Glomerular visceral epithelial cell (primary cell): Measurements from ENCODE around the gene PTPRB.

Experiments used
- DNase-seq: peaks from one replicate; pipeline ENCODE4 v3.0.0-alpha.2; 2016; ENCODE audit errors: extremely low spot score

PTPRB gene

DNA sequence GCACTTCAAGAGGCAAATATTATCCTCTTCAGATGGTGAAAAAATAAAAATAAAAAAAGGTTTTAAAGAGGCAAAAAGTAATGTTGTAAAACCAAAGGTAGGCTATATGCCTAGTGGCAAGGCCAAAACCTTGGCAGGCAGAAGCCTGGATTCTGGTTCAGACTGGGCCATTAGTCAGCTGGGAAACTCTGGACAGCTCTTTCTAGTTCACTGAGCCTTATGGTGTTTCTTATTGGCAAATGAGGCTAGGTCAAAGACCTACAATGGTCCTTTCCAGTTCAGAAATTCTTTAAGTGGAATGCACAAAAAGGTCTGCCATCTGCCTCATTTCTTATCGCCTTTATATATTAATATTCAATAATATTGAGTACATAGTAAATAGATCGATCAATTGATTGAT, 44.6 kb downstream of the PTPRB start:
- no peak for DNase-seq

DNA sequence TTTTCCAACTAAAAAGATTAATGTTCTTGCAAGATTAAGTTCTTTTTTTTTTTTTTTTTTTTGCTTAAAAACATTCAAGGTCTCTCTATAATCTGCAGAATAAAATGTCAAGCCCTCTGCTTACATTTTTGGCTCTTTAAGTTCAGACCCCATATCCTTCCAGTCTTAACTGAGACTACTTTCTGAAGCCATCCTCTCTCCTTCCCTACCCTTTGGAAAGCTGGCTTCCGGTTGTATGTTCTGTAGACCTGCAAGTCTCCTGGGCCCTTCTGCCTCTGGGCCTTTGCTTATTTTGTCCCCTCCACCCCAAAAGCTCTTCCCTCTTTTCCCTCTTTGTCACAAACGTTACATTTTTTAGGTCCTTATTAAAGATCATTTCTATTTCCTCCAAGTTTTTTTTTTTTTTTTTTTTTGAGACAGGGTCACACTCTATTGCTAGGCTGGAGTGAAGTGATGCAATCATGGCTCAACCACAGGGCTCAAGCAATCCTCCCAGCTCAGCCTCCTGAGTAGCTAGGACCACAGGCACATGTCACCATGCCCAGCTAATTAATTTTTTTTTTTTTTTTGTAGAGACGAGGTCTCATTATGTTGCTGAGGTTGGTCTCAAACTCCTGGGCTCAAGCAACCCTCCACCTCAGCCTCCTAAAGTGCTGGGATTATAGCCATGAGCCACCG, 46.5 kb downstream of the PTPRB start:
- DNase-seq: no peak

DNA sequence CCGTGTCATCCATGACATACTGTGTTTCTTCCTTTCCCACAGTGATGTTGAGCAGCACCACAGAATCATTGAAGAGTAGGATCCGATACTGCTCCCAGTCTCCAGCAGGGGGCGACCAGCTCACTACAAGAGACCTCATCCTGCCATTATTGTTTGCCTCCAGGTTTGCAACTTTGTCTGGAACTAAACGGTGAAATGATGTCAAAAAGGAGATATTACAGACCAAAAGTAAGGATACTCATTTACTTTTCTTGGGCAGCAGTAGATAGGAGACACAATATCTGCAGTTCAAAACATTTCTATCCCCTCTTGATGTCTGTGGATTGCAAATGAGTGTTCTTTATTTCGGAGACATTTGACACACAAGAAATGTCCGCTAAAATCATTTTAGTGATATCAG, 47.2 kb downstream of the PTPRB start:
- peak; percentile 74 for DNase-seq

DNA sequence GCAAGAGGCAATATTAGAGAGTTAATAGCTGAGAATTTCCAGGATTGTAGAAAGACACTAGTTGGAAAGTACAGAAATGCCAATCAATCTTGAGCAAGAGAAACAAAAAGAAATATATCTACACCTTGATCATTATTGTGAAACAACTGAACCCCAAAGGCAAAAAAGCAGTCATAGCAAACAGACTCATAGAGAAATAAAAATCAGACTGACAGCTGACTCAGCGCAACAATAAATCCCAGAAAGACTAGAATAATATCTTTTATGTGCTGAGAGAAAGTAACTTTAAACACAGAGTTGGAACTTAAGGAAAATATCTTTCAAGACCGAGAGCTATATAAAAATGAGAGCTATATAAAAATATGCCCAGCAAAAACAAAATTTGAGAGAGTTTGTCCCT, 52.9 kb downstream of the PTPRB start:
- no peak for DNase-seq

DNA sequence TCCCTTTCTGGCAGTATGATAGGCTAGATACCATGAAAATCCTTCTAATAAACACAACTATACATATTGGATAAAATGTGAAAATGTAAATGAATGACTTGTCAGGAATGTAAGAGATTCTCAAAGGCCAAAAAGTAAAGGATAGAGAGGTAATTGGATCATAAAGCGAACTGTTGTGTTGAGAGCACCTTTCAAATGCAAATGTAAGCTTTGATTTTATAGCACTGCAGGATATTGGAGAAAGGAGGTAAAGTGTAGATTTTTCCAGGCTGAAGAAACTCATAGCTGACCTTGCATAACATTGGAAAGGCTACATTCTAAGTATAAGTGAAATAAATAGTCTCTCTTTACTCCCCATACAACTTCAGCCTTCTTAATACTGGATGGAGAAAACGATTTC, 54.0 kb downstream of the PTPRB start:
- no peak for DNase-seq

DNA sequence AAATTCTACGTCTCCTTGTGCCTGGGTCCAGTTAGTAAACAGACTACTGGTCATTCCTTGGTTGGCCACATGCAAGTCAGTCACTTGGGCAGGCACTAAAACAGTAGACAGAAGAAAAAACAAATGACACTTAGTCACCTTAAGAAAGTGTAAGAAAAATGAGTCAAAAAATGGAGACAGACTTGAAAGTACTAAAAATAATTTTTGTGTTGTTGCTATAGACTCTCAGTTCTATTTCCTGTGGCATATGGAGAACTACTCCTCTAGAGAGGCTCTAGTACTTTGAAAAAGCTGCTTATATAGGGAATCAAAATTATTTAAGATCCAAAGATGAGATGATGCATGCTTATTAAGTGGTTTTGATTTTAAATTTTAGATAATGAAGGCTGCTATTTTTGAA, 56.0 kb downstream of the PTPRB start:
- no peak for DNase-seq

DNA sequence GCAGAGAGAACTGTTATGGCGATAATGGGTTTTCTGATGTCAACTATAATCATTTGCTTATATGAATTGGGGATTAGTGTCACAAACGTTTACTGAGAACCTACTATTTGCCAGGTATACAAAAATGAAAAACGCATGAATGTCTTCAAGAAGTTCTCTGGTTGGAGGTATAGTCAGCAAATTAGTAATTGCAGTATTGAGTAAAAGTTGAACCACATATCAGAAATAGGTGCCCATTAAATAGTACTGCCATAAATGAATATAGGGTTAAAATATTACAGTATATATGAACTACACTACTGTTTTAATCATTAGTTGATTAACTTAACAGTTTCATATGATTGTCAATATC, 60.0 kb downstream of the PTPRB start:
- DNase-seq: no peak

DNA sequence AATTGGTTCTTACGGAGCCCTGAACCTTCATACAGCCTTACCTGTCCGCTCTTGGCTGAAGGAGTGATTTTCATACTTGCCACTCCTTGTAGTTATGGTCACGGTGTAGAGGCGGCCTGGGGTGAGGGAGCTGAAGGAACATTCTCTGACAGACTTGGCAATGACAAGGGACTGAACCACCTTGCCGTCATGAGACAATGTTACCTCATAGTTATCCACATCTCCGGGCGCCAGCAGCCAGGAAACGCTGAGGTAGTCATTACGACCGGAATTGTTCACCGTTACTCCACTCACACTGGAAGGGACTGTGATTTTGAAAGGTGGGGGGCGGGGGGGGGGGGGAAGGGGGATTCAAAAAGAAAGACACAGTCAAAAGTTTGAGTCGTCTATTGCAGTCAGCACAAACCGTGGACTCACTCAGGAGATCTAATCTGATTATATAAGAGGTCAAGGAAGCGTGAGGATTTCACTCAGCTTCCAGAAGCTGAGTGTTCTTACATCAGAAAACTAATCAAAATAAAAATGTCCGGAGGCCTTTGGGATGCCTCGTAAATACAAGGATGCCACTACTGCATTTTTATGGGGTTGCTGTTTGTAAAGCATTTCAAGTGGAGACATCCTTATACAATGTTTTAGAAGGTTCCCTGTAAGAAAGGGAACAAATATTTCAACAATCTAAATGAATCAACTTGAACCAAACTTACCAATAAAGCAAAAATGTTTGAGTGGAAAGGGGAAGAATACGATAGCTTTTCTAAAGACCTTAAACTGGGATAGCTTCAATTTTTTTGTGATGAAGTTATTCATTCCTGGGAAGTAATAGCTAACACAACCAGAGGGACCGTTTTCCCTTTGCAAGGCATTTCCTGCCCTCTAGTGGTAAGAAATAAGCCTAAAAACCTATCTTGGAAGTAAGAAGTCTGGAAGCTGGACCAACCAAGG, 60.6 kb downstream of the PTPRB start:
- peak; percentile 59 for DNase-seq

DNA sequence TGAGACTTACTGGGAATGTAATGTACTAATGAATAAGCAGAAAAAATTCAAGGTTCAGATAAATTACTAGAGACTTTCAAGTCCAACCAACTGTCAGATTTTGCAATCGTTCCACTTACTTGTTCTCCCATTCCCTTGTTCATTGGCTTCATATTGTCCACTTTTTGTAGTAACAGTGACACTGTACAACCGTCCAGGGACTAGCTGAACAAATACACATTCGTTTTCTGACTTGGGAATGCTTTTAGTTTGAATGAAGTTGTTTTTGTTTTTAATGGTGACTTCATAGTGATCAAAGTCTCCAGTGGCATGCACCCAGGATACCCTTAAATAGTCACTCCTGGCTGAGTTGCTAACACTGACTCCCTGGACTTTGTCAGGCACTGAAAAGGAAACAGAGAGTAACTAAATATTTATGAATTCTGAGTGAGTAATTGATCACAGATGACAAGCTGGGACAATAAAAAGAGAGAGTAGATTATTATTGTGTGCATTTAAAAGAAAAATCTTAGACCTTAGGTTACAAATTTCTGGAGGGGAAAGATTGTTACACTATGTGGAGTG, 65.4 kb downstream of the PTPRB start:
- no peak for DNase-seq

DNA sequence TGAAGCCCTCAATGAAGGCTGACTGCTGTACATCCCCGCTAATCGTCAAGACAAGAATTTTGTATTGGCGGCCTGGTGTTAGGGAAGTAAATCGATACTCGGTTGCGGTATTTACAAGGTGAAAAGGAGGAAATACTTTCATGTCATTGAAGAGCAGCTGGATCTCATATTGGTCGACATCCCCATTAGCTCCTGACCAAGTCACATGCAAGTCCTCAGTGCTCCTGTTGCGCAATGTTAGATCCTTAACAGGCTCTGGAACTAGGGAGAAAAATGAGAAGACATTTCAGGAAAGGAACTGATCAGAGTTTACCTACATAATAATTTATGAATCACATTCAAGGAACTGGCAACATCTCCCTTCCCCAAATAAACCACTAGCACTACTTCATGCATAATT, 66.2 kb downstream of the PTPRB start:
- no peak for DNase-seq

DNA sequence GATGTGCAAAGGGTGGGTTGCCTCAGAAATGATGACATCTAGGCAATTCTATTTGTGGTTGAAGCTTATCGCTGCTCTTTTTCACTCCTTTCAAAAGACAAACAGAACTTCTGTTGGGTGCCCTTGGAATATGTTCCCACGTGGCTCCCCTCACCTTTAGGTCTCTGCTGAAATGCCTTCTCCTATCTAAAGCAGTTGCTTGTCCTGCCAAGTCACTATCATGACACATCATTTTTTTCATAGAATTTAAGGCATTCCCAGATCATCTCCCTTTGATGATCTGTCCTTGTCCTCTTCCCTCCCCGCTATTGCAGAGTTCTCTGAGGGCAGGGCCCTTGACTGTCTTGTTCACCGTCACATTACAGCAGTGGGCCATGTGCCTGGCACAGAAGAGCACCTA, 75.7 kb downstream of the PTPRB start:
- no peak for DNase-seq

DNA sequence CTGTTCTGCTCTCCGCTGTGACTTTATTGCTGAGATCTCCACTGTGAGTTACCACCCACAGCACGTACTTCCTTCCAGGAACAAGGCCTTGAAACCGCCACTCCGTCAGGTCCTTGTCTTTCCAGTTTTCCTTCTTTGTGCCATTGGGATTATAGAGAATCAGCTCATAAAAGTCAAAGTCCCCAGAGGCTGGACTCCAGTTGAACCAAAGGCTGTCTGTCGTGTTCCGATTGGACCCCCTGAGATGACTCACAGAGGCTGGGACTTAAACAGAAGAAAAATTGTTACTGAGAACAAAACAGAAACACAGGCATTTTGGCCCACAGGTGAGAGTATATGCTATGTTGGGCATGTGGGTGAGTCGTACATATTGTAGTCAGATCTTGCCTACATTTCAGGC, 76.6 kb downstream of the PTPRB start:
- DNase-seq: no peak

DNA sequence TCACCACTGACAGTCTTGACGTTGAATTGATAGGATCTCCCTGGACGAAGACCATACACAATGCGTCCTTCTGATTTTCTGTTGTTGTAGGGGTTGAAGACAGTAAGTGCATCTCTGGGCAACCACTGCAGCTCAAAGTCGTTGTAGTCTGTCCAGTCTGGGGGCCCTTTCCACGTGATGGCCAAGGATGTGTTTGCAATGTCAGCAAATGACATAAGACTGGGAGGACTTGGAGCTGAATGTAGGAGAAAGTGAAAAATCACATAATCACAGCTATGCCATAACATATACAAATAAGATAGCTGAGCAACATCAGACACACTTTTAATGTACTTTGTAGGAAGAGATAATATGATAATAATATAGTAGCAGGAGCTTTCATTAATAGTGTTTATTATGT, 77.8 kb downstream of the PTPRB start:
- DNase-seq: no peak

DNA sequence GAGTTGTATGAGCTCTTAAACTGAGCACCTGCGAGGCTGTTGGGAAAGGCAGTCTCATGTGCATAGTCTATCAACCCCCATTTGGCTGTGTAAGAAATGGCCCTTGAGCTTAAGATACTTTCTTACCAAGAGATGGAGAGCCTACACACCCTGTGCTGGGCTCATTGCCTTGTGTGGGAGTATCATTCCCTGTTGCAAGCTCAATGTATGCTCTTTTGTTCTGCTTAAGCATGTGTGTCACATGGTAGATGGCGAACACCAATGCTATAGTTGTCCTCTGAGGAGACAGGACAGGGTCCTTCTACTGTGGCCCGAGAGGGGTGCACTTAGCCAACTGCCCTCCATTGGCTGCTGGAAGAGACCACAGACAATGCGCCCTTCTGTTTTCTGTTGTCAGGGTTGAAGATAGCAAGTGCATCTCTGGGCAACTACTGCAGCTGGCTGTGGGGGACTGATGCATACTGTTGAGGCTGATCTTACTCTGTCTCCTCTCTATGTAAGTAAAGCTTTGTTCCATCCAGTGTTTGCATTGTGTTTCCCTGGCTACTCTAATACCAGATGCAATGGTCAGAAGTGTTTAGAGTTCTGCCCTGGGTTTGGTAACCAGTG, 79.5 kb downstream of the PTPRB start:
- no peak for DNase-seq

DNA sequence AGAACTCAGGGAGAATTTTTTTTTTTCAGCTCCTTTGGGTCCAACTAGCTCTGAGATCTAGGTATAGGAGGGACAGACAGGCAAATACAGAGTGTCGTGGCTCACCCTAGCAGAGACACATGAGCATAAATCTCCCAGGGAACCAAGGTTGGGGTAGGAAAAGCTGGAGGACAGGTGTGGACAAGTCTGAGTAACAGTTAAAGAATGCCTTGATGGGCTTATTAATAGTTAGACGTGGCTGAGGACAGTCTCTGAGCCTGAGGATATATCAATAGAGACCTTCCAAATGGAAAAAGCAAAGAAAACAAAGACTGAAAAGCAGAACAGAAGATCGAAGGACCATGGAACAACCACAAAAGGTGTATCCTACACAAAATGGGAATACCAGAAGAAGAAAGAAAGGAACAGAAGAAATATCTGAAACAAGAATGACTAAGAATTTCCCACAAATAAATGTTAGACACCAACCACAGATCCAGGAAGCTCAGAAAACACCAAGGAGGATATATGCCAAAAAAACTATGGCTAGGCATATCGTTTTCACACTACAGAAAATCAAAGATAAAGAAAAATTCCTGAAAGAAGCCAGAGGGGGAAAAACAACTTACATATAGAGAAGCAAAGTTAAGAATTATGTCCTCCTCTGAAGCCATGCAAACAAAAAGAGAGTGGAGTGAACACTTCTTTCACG, 80.9 kb downstream of the PTPRB start:
- no peak for DNase-seq

DNA sequence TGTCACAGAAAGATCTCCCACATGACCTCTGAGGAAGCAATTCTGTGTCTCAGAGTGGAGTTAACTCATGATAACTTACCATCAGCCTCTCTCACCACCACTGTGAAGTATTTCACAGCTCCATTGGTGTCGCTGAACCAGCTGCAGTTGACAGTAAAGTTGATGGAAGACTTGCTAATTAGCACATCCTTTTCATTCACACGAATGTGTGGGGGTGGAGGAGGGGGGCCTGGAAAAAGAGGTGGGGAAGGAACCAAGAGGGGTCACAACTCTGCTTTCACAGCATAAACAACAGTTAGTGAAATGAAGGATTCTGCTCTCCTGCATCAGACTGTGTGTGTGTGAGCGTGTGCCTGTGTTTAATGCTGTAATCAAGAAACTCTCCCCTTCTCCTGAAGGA, 82.1 kb downstream of the PTPRB start:
- no peak for DNase-seq

DNA sequence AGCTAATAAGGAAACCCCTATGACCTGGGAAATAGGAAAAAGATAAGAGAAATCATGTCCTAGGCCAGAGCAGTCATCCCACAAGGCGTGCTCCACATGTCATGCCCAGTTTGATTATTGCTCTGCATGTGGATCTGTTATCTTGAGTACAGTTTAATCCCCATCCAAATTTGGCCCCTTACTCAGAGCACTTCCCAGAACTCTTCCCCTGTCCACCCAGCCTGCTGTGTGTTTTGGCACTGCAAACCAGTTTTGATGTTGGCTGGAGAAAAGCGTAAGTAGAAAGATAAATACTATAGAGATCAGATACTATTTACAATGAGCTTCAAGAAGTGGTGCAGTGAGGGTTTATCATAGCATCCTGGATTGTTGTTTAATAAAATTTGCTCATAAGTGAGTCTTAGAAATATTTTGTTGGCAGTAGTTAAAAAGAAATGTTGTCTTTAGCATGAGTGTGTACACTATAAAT, 83.8 kb downstream of the PTPRB start:
- DNase-seq: no peak

DNA sequence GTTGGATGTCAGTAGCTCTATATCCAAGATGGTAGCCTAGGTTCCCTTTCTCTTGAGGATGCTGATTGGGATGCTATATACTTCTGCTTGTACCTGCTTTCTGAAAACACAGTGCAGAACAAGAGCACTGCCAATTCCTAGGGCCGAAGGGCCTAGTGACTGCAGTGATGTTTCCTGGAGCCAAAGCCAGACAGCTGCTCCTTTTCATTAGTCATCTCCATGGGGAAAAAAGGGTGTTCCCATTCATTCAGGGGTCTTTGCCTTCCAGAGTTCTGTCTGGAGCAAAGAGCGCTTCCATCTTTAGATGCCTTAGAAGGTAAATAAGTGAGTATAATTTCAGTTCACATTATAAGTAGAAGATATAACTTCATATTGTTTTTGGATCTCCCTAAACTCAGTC, 85.5 kb downstream of the PTPRB start:
- DNase-seq: no peak

DNA sequence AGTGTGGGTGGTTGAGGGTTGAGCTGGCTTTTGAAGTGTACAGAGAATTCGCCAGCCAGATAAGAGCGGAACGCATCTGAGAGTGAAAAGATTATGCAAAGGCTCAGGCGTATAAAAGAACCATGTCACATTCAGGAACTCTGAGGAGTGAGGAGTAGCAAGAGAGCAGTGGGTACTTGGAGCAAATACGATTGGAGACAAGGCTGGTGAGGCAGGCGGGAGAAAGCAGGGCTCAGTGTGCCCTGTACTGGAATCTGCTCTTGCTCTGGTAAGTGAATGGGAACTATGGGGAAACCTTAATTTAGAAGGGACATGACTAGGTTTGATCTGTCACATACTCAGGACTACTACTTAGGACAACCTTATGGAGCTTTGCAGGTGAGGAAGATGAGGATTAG, 87.0 kb downstream of the PTPRB start:
- DNase-seq: no peak

DNA sequence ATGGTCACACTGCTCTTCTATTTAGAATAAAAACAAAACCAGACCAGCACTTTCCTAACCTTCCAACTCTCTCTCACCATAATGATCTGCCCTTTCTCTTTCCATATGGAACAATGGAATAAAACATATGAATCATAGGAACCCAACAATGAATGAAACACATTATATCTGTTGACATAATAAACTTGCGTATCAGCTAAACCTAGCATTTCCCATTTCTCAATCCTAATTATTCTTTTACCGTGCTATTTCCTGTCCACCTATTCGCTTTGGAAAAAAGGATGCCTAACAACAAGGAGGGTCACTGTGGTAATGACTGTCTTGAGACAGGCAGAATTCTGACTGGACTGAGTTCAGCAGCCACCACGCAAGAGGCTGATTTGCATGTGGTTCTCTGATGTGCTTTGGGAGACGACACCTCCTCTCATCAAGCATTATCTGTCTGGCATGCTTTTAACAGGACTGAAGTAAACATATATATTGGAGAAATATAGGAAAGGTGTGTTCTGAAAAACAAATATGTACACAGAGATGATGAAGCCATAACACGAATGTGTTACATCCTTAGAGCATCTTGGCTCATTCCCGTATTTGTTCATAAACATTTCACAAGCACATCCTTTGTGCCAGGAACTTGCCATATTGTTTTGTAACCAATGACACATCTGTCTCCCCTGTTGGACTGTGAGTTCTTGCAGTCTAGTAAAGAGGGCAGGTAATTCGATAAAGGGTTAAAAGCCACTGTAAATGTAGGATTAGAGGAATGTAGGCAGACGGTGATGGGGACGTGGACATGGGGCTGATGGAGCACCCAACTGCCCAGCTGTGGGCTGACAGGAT, 87.7 kb downstream of the PTPRB start:
- DNase-seq: no peak

DNA sequence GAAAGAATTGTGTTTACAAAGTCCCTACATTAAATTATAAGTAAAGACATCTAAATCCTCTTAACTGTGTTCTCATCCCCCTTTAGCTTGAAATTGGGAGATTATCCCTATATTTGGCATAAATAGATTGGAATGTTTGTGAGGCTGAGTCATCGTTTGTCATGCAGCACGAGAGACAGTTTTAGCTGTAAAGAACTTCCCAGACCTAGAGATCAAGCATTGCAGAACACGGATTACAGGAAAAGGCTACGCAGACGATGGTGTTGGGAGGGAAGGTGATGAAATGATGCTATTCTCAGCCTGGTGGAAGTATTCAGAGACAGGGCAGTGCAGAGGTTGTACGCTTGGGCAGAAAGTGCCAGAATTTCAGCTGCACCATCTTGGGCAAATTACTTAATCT, 93.8 kb downstream of the PTPRB start:
- DNase-seq: peak; percentile 71
